Mucosa of rectum (tissue), 2 donors: ENCODE measurements around the gene LRRC47.
"Not testable (repeated sequence)": the region's sequence is repeated elsewhere in the genome, so short reads cannot be mapped to it uniquely, and the experiment has no call there.

Experiments
- H3K27ac ChIP-seq, 2 donors: one replicate each; pipeline ENCODE4 v1.7.0; 2013; ENCODE audit warnings: inconsistent platforms in 2 of 2, low read depth in 2 of 2, low read length in 2 of 2
- H3K27me3 ChIP-seq, 2 donors: one replicate each; pipeline ENCODE4 v1.7.0; 2013; ENCODE audit warnings: low read length in 2 of 2; ENCODE audit not compliant: control insufficient read depth in 2 of 2, insufficient read depth in 2 of 2
- H3K36me3 ChIP-seq, 2 donors: one replicate each; pipeline ENCODE4 v1.7.0; 2013; ENCODE audit warnings: low read length in 2 of 2; ENCODE audit not compliant: control insufficient read depth in 2 of 2, insufficient read depth in 2 of 2
- H3K4me1 ChIP-seq, 2 donors: one replicate each; pipeline ENCODE4 v1.7.0; 2013; ENCODE audit warnings: low read length in 2 of 2, mild to moderate bottlenecking in 1 of 2; ENCODE audit not compliant: control insufficient read depth in 2 of 2, insufficient read depth in 2 of 2
- H3K4me3 ChIP-seq, 2 donors: one replicate each; pipeline ENCODE4 v1.7.0; 2013; ENCODE audit warnings: low read length in 2 of 2
- H3K9ac ChIP-seq, 2 donors: one replicate each; pipeline ENCODE4 v1.7.0; 2013; ENCODE audit warnings: low read length in 2 of 2, low read depth in 1 of 2, mild to moderate bottlenecking in 1 of 2
- H3K9me3 ChIP-seq, 2 donors: one replicate each; pipeline ENCODE4 v1.7.0; 2013; ENCODE audit warnings: low read length in 2 of 2; ENCODE audit not compliant: control insufficient read depth in 2 of 2
- donor health status: healthy.
- donor health status: Normal muscosa, but diverticular disease.

LRRC47 gene

DNA sequence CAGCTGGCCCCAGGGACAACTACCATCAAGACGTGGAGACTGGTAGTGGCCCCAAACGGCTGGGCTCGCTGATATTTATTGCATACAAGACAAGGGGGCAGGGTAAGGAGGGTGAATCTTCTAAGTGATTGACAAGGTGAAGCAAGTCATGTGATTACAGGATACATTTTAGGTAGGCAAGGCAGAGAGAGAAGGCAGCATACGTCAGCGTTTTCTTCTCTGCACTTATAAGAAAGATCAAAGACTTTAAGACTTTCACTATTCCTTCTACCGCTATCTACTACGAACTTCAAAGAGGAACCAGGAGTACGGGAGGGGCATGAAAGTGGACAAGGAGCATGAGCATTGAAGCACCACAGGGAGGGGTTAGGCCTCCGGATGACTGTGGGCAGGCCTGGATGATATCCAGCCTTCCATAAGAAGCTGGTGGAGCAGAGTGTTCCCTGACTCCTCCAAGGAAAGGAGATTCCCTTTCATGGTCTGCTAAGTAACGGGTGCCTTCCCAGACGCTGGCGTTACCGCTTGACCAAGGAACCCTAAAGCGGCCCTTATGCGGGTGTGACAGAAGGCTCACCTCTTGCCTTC lies 47.9 kb downstream of the LRRC47 start:
- not testable (repeated sequence) for H3K4me1 ChIP-seq, H3K27me3 ChIP-seq, H3K36me3 ChIP-seq, H3K9ac ChIP-seq, H3K9me3 ChIP-seq, H3K27ac ChIP-seq, H3K4me3 ChIP-seq

DNA sequence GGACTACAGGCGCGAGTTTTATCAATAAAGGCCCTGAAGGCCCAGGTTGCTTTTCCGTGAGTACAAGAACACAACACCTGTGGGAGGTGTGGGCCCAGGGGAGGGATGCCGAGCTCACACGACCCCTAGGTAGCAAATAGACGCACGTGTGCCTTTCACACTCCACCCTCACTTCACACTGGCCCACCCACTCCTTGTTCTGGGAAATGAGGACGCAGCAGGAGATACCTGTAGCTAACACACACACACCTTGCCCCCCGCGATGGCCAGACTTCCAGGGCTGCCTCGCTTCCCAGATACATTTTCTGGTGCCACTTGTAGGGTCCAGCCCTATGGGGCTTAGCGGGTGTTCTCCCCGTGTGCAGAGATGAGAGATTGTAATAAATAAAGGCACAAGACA lies 48.4 kb downstream of the LRRC47 start:
- Histone ChIP-seq H3K36me3 (peaks cover 0 to 3% of the 10 kb centered on the region in 2 donors), H3K9me3 (no peaks in the 10 kb centered on the region), H3K27ac (no peak overlapping the region), H3K27me3 (no peaks in the 10 kb centered on the region), H3K4me3 (no peak overlapping the region), H3K4me1 (peaks cover 5 to 9% of the 10 kb centered on the region in 2 donors), H3K9ac (no peak overlapping the region)

DNA sequence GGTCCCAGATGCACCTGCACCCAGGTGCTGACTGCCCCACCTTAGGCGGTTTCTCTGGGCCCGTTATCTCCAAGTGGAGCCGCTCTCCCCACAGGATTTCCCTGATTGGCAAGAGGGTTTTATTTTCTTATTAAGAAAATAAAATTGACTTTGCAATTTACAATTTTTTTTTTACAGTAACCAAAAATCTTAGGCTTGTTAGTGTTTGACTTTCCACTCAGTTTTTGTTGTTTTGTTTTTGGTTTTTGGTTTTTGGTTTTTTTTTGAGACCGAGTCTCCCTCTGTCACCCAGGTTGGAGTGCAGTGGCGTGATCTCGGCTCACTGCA lies 48.8 kb downstream of the LRRC47 start:
- H3K27me3 ChIP-seq = no peaks in the 10 kb centered on the region
- no peak overlapping the region for H3K9ac ChIP-seq
- peaks cover 0 to 6% of the 10 kb centered on the region in 2 donors for H3K36me3 ChIP-seq
- H3K4me3 ChIP-seq = peak overlapping the region; percentile 57 to 72
- H3K27ac ChIP-seq = no peak overlapping the region
- peaks cover 5 to 9% of the 10 kb centered on the region in 2 donors for H3K4me1 ChIP-seq
- no peaks in the 10 kb centered on the region for H3K9me3 ChIP-seq

DNA sequence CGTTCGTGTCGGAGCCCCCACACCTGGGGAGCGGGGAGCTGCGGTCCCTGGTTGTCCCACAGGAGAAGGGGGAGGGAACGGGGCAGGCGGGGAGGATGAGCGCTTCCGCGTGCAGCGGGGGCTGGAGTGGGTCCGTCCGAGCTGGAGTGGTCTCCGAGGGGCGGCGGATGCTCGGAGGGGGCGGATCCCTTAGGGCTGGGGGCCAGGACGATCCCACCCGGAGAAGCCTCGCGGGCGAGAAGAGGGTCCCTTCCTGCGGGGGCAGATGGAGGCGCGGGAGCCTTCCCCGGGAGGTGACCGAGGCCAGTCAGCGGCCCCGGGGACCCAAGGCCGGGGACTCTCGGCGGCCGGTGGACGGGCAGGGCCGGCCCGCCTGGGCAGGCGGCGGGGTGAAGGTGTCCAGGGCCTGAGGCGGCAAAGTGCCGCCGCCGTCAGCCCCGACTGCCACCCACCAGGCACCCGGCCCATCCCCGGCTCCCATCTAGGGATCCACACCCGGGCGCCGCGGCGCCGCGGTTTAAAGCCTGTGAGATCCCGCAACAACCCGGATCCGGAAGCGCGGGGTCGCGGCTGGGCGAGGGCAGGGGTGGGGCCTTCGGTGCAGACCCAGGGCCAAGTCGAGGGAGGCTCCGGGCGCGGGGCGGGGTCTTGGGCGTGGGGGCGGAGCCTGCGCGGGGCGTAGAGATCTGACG lies 49.3 kb downstream of the LRRC47 start:
- Histone ChIP-seq H3K4me1 (peaks cover 5 to 9% of the 10 kb centered on the region in 2 donors), H3K27me3 (no peaks in the 10 kb centered on the region), H3K36me3 (peaks cover 0 to 7% of the 10 kb centered on the region in 2 donors), H3K4me3 (peak overlapping the region; percentile 57 to 72), H3K9me3 (no peaks in the 10 kb centered on the region), H3K9ac (peak overlapping the region in 1 of 2 donors; percentile 60), H3K27ac (peak overlapping the region in 1 of 2 donors; percentile 32)

DNA sequence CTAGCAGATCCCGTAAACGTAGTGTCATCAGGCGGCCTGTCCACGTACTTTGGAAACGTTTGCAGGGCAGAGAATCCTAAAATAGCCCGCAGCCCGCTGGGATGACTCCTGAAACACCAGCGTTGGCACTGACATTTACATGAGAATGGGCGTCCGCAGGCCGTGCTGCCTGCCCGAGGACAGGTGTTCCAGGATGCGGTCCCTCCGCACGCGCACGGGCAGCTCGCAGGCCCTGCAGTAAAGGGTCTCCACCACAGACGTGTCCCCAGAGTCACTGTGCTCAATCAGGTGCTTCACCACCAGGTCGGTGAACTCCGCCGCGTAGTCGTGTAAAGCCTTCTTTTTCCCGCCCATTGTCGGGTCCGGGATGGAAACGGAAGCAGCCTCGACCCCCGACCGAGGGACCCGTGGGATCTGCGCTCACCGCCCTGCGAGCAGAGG lies 49.9 kb downstream of the LRRC47 start:
- peak overlapping the region in 1 of 2 donors; percentile 32 for H3K27ac ChIP-seq
- peaks cover 5 to 9% of the 10 kb centered on the region in 2 donors for H3K4me1 ChIP-seq
- peaks cover 0 to 7% of the 10 kb centered on the region in 2 donors for H3K36me3 ChIP-seq
- H3K9me3 ChIP-seq = no peaks in the 10 kb centered on the region
- H3K4me3 ChIP-seq = peak overlapping the region; percentile 57 to 72
- peak overlapping the region in 1 of 2 donors; percentile 60 for H3K9ac ChIP-seq
- H3K27me3 ChIP-seq = no peaks in the 10 kb centered on the region

DNA sequence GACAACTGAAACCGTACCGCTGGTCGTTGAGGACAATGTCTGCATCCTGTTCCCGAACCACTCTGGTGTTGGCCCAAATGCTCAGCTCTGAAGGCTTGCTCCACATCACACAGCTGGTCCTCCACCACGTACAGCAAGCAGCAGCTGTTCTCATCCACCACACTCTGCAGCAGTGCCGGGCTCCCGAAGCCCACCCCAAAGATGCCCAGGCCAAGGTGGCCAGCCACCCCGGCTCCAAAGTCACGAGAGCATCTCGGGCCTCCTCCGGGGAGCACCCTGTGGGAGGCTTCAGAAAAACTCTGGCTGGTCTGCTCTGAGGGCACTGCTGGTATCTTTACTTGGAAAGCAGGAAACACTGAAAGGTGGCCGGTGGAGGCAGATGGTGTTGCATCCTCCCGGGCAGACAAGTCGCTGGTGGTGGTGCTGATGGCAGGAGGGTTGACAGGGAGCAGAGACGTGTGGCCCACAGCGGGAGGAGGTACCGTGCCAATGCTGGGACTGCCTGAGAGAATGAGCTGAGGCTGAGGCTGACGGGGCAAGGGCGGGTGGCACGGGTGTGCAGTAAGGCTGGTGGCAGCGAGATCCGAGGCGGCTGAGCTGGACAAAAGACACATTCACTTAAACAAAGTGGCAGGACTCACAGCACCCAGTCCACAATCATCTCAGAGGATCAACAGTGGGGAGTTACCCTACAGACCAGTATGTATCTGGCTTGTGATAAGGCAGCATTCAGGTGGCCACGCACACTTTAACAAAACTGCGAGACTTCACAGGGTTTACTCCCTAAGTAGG lies 50.5 kb downstream of the LRRC47 start:
- Histone ChIP-seq H3K36me3 (peaks cover 0 to 7% of the 10 kb centered on the region in 2 donors), H3K9ac (no peak overlapping the region), H3K4me3 (no peak overlapping the region), H3K9me3 (no peaks in the 10 kb centered on the region), H3K27ac (no peak overlapping the region), H3K27me3 (no peaks in the 10 kb centered on the region), H3K4me1 (peaks cover 5 to 9% of the 10 kb centered on the region in 2 donors)

DNA sequence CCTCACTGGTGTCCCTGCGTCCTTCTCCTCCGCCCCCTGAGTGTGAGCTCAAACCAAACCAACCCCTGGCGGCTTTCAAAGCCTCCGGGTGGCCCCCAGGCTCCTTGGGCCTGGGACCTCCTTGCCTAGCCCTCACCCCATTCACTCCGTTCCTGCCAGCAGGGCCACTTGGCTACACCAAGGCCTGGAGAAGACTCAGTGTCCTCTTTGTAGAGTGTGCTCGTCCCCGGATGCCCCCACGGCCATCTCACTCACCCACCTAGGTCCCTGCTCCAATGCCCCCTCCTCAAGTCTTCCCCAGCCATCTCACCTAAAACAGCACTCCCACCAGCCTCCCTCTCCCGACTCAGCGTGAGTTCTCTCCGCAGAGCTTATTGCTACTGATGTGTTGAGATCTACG lies 51.2 kb downstream of the LRRC47 start:
- H3K9me3 ChIP-seq = no peaks in the 10 kb centered on the region
- no peak overlapping the region for H3K27ac ChIP-seq
- H3K9ac ChIP-seq = no peak overlapping the region
- H3K36me3 ChIP-seq = peaks cover 0 to 7% of the 10 kb centered on the region in 2 donors
- no peak overlapping the region for H3K4me3 ChIP-seq
- H3K4me1 ChIP-seq = peaks cover 5 to 9% of the 10 kb centered on the region in 2 donors
- no peaks in the 10 kb centered on the region for H3K27me3 ChIP-seq

DNA sequence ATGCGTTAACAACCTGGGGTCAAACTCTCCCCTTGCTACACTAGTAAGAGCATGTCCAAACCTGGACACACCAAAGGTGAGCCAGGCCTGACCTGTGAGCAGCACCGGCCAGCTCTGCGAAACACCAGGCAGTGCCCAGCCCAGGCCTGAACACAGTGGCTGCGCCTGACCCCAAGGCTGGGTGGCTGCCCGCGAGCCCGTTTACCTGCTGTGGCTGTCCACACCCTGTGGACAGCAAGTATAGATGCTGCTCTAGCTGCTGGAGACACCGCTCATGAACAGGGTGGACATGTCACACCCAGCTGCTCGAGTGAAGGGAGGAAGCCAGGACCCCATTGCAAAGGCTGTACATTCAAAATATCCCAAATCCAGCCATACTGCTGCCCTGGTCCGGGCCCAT lies 51.7 kb downstream of the LRRC47 start:
- Histone ChIP-seq H3K36me3 (peaks cover 0 to 7% of the 10 kb centered on the region in 2 donors), H3K27me3 (no peaks in the 10 kb centered on the region), H3K9ac (no peak overlapping the region), H3K4me1 (peaks cover 5 to 9% of the 10 kb centered on the region in 2 donors), H3K4me3 (no peak overlapping the region), H3K9me3 (no peaks in the 10 kb centered on the region), H3K27ac (no peak overlapping the region)

DNA sequence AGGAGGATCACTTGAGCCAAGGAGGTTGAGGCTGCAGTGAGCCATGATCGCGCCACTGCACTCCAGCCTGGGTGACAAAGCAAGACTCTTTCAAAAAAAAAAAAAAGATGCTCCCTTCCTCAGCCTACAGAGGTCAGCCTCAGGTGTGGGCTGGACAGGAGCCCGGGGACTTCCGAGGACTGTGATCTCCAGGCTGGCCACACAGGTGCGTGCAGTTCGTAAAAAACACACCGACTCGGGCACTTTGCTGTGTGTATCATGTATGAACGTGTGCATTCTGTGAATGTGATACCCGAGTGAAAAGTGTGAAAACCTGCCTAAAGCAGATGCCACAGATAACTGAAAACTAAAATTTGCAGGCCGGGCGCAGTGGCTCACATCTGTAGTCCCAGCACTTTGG lies 52.5 kb downstream of the LRRC47 start:
- H3K36me3 ChIP-seq = peaks cover 0 to 10% of the 10 kb centered on the region in 2 donors
- no peak overlapping the region for H3K4me3 ChIP-seq
- H3K9ac ChIP-seq = no peak overlapping the region
- no peaks in the 10 kb centered on the region for H3K27me3 ChIP-seq
- no peak overlapping the region for H3K27ac ChIP-seq
- no peaks in the 10 kb centered on the region for H3K9me3 ChIP-seq
- H3K4me1 ChIP-seq = peaks cover 5 to 9% of the 10 kb centered on the region in 2 donors

DNA sequence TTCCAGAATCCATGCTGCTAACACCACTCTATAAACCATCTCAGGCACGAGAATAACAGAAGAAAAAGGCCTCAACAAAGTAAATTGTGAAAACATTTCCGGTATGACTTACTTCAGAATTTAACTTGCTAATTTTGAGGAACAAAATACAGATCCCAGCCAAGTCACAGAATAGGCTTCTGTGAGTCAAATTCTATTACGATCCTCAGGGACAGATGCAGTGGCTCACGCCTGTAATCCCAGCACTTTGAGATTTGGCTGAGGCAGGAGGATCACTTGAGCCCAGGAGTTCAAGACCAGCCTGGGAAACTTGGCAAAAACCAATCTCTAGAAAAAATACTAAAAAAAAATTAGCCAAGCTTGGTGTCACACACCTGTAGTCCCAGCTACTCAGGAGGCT lies 52.9 kb downstream of the LRRC47 start:
- no peaks in the 10 kb centered on the region for H3K27me3 ChIP-seq
- no peaks in the 10 kb centered on the region for H3K9me3 ChIP-seq
- no peak overlapping the region for H3K4me3 ChIP-seq
- H3K36me3 ChIP-seq = peaks cover 0 to 12% of the 10 kb centered on the region in 2 donors
- H3K27ac ChIP-seq = no peak overlapping the region
- no peak overlapping the region for H3K9ac ChIP-seq
- peaks cover 5 to 9% of the 10 kb centered on the region in 2 donors for H3K4me1 ChIP-seq
